ENCODE data around the gene KCNH4.
A peak's percentile ranks its signal among the peaks of the same experiment; 100 is the strongest.
"Not testable (repeated sequence)": the region's sequence is repeated elsewhere in the genome, so short reads cannot be mapped to it uniquely, and the experiment has no call there.

The KCNH4 gene

GRCh38 chr17:42180922-42181850, at the start of gene KCNH4:
KCNH4 (minus strand) TSS chr17:42181142; CDS start chr17:42180945, 197 bp downstream.
- peak; percentile 57 to 83 for DNase-seq (ENCODE audit: low read depth in 1 of 2, low spot score in 1 of 2)

GRCh38 chr17:42230225-42230624, 49.3 kb upstream of the KCNH4 start:
- DNase-seq (ENCODE audit: low read depth in 1 of 2, low spot score in 1 of 2) = no peak

- DNase-seq (ENCODE audit: low read depth in 1 of 2, low spot score in 1 of 2) = no peak
Measured at GRCh38 chr17:42227849-42228700, 47.1 kb upstream of the KCNH4 start.

GRCh38 chr17:42225646-42226045, 44.7 kb upstream of the KCNH4 start:
- DNase-seq (ENCODE audit: low read depth in 1 of 2, low spot score in 1 of 2) = no peak

GRCh38 chr17:42224651-42225050, 43.7 kb upstream of the KCNH4 start:
- DNase-seq (ENCODE audit: low read depth in 1 of 2, low spot score in 1 of 2) = no peak

- DNase-seq (ENCODE audit: low read depth in 1 of 2, low spot score in 1 of 2) = peak; percentile 8 to 35
Measured at GRCh38 chr17:42221886-42222745, 41.2 kb upstream of the KCNH4 start.

GRCh38 chr17:42219280-42219679, 38.3 kb upstream of the KCNH4 start:
- not testable (repeated sequence) for DNase-seq (ENCODE audit: low read depth in 1 of 2, low spot score in 1 of 2)

- no peak for DNase-seq (ENCODE audit: low read depth in 1 of 2, low spot score in 1 of 2)
Measured at GRCh38 chr17:42214156-42214555, 33.2 kb upstream of the KCNH4 start.

- no peak for DNase-seq (ENCODE audit: low read depth in 1 of 2, low spot score in 1 of 2)
Measured at GRCh38 chr17:42212382-42212781, 31.4 kb upstream of the KCNH4 start.

- DNase-seq (ENCODE audit: low read depth in 1 of 2, low spot score in 1 of 2) = not testable (repeated sequence)
Measured at GRCh38 chr17:42211921-42212341, 31.0 kb upstream of the KCNH4 start.

- DNase-seq (ENCODE audit: low read depth in 1 of 2, low spot score in 1 of 2) = no peak
Measured at GRCh38 chr17:42210046-42210445, 29.1 kb upstream of the KCNH4 start.

- not testable (repeated sequence) for DNase-seq (ENCODE audit: low read depth in 1 of 2, low spot score in 1 of 2)
Measured at GRCh38 chr17:42206153-42206612, 25.2 kb upstream of the KCNH4 start.

- DNase-seq (ENCODE audit: low read depth in 1 of 2, low spot score in 1 of 2) = no peak
Measured at GRCh38 chr17:42203354-42203753, 22.4 kb upstream of the KCNH4 start.

- DNase-seq (ENCODE audit: low read depth in 1 of 2, low spot score in 1 of 2) = no peak
Measured at GRCh38 chr17:42202696-42203095, 21.8 kb upstream of the KCNH4 start.

- no peak for DNase-seq (ENCODE audit: low read depth in 1 of 2, low spot score in 1 of 2)
Measured at GRCh38 chr17:42202159-42202558, 21.2 kb upstream of the KCNH4 start.

- no peak for DNase-seq (ENCODE audit: low read depth in 1 of 2, low spot score in 1 of 2)
Measured at GRCh38 chr17:42201458-42201772, 20.5 kb upstream of the KCNH4 start.

GRCh38 chr17:42200706-42201457, 19.9 kb upstream of the KCNH4 start:
- DNase-seq (ENCODE audit: low read depth in 1 of 2, low spot score in 1 of 2) = no peak

GRCh38 chr17:42199416-42200011, 18.6 kb upstream of the KCNH4 start:
- DNase-seq (ENCODE audit: low read depth in 1 of 2, low spot score in 1 of 2) = no peak

GRCh38 chr17:42198897-42199296, 18.0 kb upstream of the KCNH4 start:
- DNase-seq (ENCODE audit: low read depth in 1 of 2, low spot score in 1 of 2) = no peak
